DND-41 (cell line): Measurements from ENCODE around the gene TMEM144.

ENCODE experiments used
- ATAC-seq: fragments of 200-7000 bp; cut with Tn5 transposase; 3 replicates; pipeline ENCODE4 v1.9.1; 2021; ENCODE audit warnings: low read depth; ENCODE audit not compliant: insufficient read depth
- DNase-seq: peaks from one replicate; pipeline ENCODE4 v3.0.0-alpha.2; 2020
- H2AFZ ChIP-seq: 2 replicates; pipeline ENCODE4 v1.6.0; 2012; ENCODE audit warnings: low read depth, low read length
- H3K27ac ChIP-seq: 2 replicates; pipeline ENCODE4 v1.5.1; 2012; ENCODE audit warnings: low read length, inconsistent platforms
- H3K27me3 ChIP-seq: fragments of 200-600 bp; sonication (generic); 2 replicates; pipeline ENCODE4 v1.6.0; 2012; ENCODE audit warnings: low read length, mild to moderate bottlenecking, inconsistent platforms; ENCODE audit not compliant: insufficient read depth, poor library complexity
- H3K36me3 ChIP-seq: 2 replicates; pipeline ENCODE4 v1.5.1; 2012; ENCODE audit warnings: low read length, inconsistent platforms; ENCODE audit not compliant: insufficient read depth
- H3K4me1 ChIP-seq: 2 replicates; pipeline ENCODE4 v1.5.1; 2012; ENCODE audit warnings: mild to moderate bottlenecking, low read length; ENCODE audit not compliant: insufficient read depth
- H3K4me2 ChIP-seq: 2 replicates; pipeline ENCODE4 v1.6.0; 2012; ENCODE audit warnings: mild to moderate bottlenecking, moderate library complexity, low read length, inconsistent platforms; ENCODE audit not compliant: insufficient read depth
- H3K4me3 ChIP-seq, 2 experiments: fragments of 200-600 bp in 1 of 2; shearing (Covaris generic) in 1 of 2; 2 replicates each; pipeline ENCODE4 v1.5.1; 2012 to 2016; ENCODE audit warnings: inconsistent platforms in 2 of 2, low read length in 2 of 2, mild to moderate bottlenecking in 2 of 2, low read depth in 1 of 2, moderate library complexity in 1 of 2
- H3K79me2 ChIP-seq: 2 replicates; pipeline ENCODE4 v1.6.0; 2012; ENCODE audit warnings: low read length, inconsistent platforms; ENCODE audit not compliant: insufficient read depth
- H3K9ac ChIP-seq: 2 replicates; pipeline ENCODE4 v1.6.0; 2012; ENCODE audit warnings: low read depth, mild to moderate bottlenecking, inconsistent platforms, low read length, moderate library complexity
- H3K9me3 ChIP-seq: 2 replicates; pipeline ENCODE4 v1.5.1; 2012; ENCODE audit warnings: low read length, moderate library complexity, mild to moderate bottlenecking, inconsistent platforms; ENCODE audit not compliant: insufficient read depth, severe bottlenecking
- H4K20me1 ChIP-seq: 2 replicates; pipeline ENCODE4 v1.6.0; 2012; ENCODE audit warnings: low read length; ENCODE audit not compliant: insufficient read depth
- CTCF ChIP-seq: IDR thresholded peaks from 2 replicates; pipeline ENCODE4 v1.5.1; 2012; ENCODE audit warnings: borderline replicate concordance, low read length, moderate library complexity, mild to moderate bottlenecking; ENCODE audit not compliant: poor library complexity, severe bottlenecking; ENCODE audit errors: extremely low read depth
- EZH2 ChIP-seq: IDR thresholded peaks from 3 replicates; pipeline ENCODE4 v1.6.1; 2012; ENCODE audit warnings: borderline replicate concordance, low read depth, mild to moderate bottlenecking, moderate library complexity, low read length, inconsistent platforms; ENCODE audit not compliant: severe bottlenecking

The TMEM144 gene

DNA sequence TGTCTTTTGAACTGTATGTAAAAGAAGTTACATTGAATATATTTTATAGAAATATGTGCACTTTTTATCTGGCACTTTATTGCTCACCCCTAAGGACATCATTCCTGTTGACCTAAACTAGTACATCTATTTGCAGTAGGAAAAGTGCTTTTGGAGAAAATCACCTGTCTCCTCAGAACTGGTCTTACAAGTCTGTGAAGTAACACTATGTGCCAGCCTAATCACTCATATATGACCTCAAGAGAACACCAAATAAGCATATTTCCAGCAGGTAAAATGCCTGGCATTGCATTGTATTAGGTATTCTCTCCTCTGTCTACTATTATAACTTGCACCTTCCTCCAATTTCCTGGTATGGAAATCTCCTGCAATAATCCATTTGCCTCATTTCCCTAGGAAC, 33.5 kb upstream of the TMEM144 start:
- TF ChIP-seq EZH2, result no peak
- TF ChIP-seq CTCF, result no peak
- H2AFZ ChIP-seq, result no peak overlapping the region
- no peaks in the 10 kb centered on the region for H3K79me2 ChIP-seq
- no peaks in the 10 kb centered on the region for H3K4me1 ChIP-seq
- no peak overlapping the region for H3K27ac ChIP-seq
- DNase-seq, result no peak
- no peak overlapping the region for H3K4me2 ChIP-seq
- no peak overlapping the region for H3K4me3 ChIP-seq
- no peaks in the 10 kb centered on the region for H3K27me3 ChIP-seq
- no peak for ATAC-seq
- H4K20me1 ChIP-seq, result no peaks in the 10 kb centered on the region
- H3K36me3 ChIP-seq, result no peaks in the 10 kb centered on the region
- H3K9ac ChIP-seq, result no peak overlapping the region
- no peaks in the 10 kb centered on the region for H3K9me3 ChIP-seq

DNA sequence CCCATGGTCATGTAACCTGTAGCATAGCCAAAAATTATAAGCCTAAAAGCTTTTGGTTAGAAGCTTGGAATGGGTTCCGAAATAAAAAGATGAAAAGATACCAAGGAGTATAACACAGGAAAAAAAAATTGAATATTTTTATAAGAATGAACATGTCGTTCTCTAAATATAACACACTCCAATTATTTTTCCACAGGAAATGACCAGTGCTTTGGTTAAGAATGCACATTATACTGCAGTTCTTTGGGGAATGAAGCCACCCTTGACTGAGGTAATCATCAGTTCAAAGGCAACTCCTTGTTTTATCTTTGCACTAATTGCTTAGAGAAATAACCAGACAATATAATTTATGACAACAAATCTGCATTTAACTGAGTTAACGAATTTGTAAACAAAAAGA, 30.8 kb upstream of the TMEM144 start:
- no peaks in the 10 kb centered on the region for H3K27me3 ChIP-seq
- H2AFZ ChIP-seq, result no peak overlapping the region
- H3K79me2 ChIP-seq, result no peaks in the 10 kb centered on the region
- no peak for ATAC-seq
- no peak for TF ChIP-seq EZH2
- no peak for TF ChIP-seq CTCF
- H3K4me1 ChIP-seq, result no peaks in the 10 kb centered on the region
- no peaks in the 10 kb centered on the region for H3K9me3 ChIP-seq
- no peak overlapping the region for H3K4me3 ChIP-seq
- H3K27ac ChIP-seq, result no peak overlapping the region
- H3K9ac ChIP-seq, result no peak overlapping the region
- no peaks in the 10 kb centered on the region for H3K36me3 ChIP-seq
- H4K20me1 ChIP-seq, result no peaks in the 10 kb centered on the region
- DNase-seq, result no peak
- H3K4me2 ChIP-seq, result no peak overlapping the region

DNA sequence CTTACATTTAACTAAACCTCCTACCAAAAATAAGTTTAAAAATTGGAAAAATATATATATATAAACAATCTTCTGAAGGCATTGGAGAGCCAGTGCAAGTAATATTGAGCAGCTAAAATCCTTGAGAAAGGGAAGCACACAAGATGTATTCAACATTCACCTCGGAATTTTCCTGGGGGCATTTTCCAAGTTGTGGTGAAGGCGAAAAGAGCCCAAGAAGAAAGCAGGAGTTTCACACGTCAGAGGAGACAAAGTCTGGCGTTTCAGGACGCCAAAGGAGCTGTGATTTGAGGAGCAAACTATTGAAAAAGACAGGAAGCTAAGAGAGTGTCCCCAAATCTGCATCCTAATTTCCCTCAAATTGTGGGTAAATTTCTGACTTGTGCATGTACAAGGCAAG, 28.4 kb upstream of the TMEM144 start:
- Histone ChIP-seq H3K36me3 (no peaks in the 10 kb centered on the region), H3K4me2 (no peak overlapping the region), H3K27ac (no peak overlapping the region), H3K4me3 (no peak overlapping the region), H3K4me1 (no peaks in the 10 kb centered on the region), H2AFZ (no peak overlapping the region), H4K20me1 (no peaks in the 10 kb centered on the region), H3K9me3 (no peaks in the 10 kb centered on the region), H3K79me2 (no peaks in the 10 kb centered on the region), H3K27me3 (no peaks in the 10 kb centered on the region), H3K9ac (no peak overlapping the region)
- DNase-seq (no peak), ATAC-seq (no peak)
- TF ChIP-seq CTCF (no peak), EZH2 (no peak)

DNA sequence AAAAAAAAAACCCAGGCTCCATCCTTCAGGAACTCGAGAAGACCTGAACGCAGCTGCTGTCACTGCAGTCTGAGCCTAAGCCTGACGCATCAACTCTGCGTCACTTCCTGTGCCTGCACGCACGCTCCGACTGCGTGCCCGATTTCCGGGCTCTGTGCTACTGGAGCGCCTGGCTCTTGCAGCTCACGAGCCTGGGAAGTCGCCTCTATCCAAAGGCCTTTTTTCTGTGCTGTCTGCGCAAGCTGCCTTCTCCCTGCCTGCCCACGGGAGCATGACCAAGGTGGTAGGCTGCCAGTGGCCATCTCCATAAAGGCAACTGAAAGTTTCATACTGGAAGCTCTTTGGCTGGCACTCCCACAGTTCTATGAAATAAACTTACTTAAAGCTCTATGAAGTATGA, 27.6 kb upstream of the TMEM144 start:
- Histone ChIP-seq H3K9ac (no peak overlapping the region), H3K79me2 (no peaks in the 10 kb centered on the region), H3K4me1 (no peaks in the 10 kb centered on the region), H2AFZ (no peak overlapping the region), H3K9me3 (no peaks in the 10 kb centered on the region), H3K27ac (no peak overlapping the region), H3K4me2 (no peak overlapping the region), H3K36me3 (no peaks in the 10 kb centered on the region), H3K27me3 (no peaks in the 10 kb centered on the region), H4K20me1 (no peaks in the 10 kb centered on the region), H3K4me3 (no peak overlapping the region)
- TF ChIP-seq CTCF (no peak), EZH2 (no peak)
- ATAC-seq (no peak), DNase-seq (no peak)
